ENCODE data around the gene B4GAT1.

B4GAT1 gene

GRCh38 chr11:66333220-66333877 is 14.1 kb downstream of the B4GAT1 start:
- DNase-seq (ENCODE audit: low read depth) = no peak
- TF ChIP-seq CTCF (IDR thresholded peaks at IDR 0.05; ENCODE audit: insufficient read depth, low read depth, low read length, missing control alignments) = no peak
- no peak overlapping the region for H3K4me3 ChIP-seq (ENCODE audit: low read length)

- no peak for DNase-seq (ENCODE audit: low read depth)
- no peak overlapping the region for H3K4me3 ChIP-seq (ENCODE audit: low read length)
- no peak for TF ChIP-seq CTCF (IDR thresholded peaks at IDR 0.05; ENCODE audit: insufficient read depth, low read depth, low read length, missing control alignments)
Observed at GRCh38 chr11:66332371-66333219, 14.8 kb downstream of the B4GAT1 start.

DNA sequence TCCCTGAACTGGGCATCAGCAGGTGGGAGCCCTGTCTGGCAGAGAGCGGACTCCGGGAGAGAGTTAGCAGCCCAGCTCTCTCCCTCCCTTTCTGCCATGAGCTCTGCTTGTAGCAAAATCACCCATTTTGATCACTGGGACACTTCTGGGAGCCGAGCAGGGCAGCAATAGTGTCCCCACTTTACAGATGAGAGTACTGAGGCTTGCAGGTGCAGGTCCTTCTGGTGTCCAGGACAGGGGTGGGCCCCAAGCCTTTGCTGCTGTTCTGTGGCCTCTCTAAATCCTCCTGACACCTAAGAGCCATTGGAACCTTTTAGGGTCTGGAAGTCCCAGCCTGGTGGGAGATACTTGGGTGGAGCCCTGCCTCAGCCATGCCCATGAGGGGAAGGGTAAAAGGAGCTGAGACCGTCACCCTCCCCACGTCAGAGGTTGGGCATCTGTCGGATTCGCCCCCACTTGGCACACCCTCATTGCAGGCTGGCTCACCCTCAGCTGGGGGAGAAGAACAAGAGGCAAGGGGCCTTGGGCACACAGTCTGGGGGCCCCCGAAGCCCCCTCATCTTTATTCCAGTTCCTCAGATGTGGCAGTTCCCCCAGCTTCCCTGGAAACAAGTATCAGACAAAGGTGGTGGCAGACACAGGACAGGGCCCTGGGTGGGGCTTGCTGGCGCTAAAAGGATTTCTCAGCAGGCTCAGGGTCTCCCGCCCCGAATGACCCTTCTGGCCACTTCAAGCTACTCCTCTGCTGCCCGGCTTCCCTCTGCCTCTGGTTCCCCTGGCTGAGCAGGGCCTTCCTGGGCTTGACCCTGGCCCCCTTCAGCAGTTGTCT is 15.7 kb downstream of the B4GAT1 start:
- no peak for DNase-seq (ENCODE audit: low read depth)
- TF ChIP-seq CTCF (IDR thresholded peaks at IDR 0.05; ENCODE audit: insufficient read depth, low read depth, low read length, missing control alignments) = no peak
- H3K4me3 ChIP-seq (ENCODE audit: low read length) = no peak overlapping the region

GRCh38 chr11:66330931-66331330 is 16.5 kb downstream of the B4GAT1 start:
- no peak for TF ChIP-seq CTCF (IDR thresholded peaks at IDR 0.05; ENCODE audit: insufficient read depth, low read depth, low read length, missing control alignments)
- DNase-seq (ENCODE audit: low read depth) = no peak
- H3K4me3 ChIP-seq (ENCODE audit: low read length) = no peak overlapping the region

GRCh38 chr11:66329165-66329673 is 18.2 kb downstream of the B4GAT1 start:
- no peak overlapping the region for H3K4me3 ChIP-seq (ENCODE audit: low read length)
- TF ChIP-seq CTCF (IDR thresholded peaks at IDR 0.05; ENCODE audit: insufficient read depth, low read depth, low read length, missing control alignments) = no peak
- DNase-seq (ENCODE audit: low read depth) = no peak

- DNase-seq (ENCODE audit: low read depth) = peak; percentile 70
- no peak overlapping the region for H3K4me3 ChIP-seq (ENCODE audit: low read length)
- TF ChIP-seq CTCF (IDR thresholded peaks at IDR 0.05; ENCODE audit: insufficient read depth, low read depth, low read length, missing control alignments) = peak; percentile 88
Observed at GRCh38 chr11:66328302-66329144, 18.9 kb downstream of the B4GAT1 start.

All from epithelial cell of esophagus (primary cell).